ENCODE data around the gene NECTIN1. TPM values are rescaled to one million over a fixed set of nuclear protein-coding genes. Genes with fewer than 3 reads are reported as not detected.

NECTIN1 gene
- total and polyA plus RNA-seq, 2 donors (not counting 3 experiments of a cell fraction or from before 2014, with no cell fraction given) = 10.8 to 23.6 TPM

DNA sequence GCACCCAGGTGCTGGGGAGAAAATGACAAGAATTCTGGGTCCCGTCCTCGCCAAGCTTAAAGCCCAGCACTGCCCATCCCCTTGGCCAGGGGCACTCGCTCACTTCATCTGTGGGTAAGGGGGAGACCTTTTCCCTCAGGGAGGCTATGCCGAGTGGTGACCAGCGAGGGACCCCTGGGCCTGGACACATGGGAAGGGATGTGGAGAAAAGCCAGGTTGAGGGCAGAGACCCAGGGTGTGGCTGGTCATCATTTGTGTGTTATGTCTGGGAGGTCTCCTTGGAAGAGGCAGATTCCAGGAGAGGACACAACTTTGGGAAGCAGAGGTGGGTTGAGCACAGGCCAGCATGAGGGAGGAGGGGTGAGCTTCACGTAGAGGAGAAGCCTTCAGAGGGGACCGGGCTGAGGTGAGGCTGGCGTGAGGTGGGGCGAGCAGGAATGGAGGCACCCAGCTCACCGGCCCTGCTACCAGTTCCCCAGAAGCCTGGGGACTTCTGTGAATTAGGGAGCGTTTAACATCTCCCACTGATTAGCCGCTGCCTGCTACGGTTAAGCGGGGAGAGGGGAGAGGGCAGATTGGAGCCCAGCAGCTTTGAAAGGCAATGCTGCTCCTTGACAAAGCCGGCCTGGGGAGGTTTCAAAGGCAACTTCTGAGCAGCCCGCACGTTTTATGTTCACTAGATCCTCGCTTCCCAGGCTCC, 25.8 kb upstream of the NECTIN1 start:
- Histone ChIP-seq H3K4me3 (replicated peaks in 1 of 3; ENCODE audit: insufficient read depth in 1 of 3, low read depth in 1 of 3, low read length in 3 of 3) (no peak overlapping the region), H3K4me2 (ENCODE audit: insufficient read depth, low read length) (no peak overlapping the region), H3K79me2 (ENCODE audit: control insufficient read depth, insufficient read depth, low read length) (no peaks in the 10 kb centered on the region), H3K36me3 (ENCODE audit: control insufficient read depth in 2 of 2, extremely low read depth in 1 of 2, insufficient read depth in 2 of 2, low read length in 2 of 2) (no peaks in the 10 kb centered on the region), H3K9me3 (replicated peaks; ENCODE audit: control insufficient read depth, insufficient read depth, low read length) (no peaks in the 10 kb centered on the region), H2AFZ (ENCODE audit: low read depth, low read length) (no peak overlapping the region), H4K20me1 (replicated peaks; ENCODE audit: control insufficient read depth, extremely low read depth, insufficient read depth, low read length) (no peaks in the 10 kb centered on the region), H3K27ac (ENCODE audit: insufficient read depth, low read depth, low read length) (no peak overlapping the region), H3K9me1 (replicated peaks; ENCODE audit: control insufficient read depth, extremely low read depth, insufficient read depth, low read length) (no peaks in the 10 kb centered on the region), H3K4me1 (ENCODE audit: control insufficient read depth, extremely low read depth, insufficient read depth, low read length) (no peaks in the 10 kb centered on the region), H3K27me3 (ENCODE audit: control insufficient read depth in 2 of 2, insufficient read depth in 2 of 2, low read length in 2 of 2) (peaks cover 0 to 15% of the 10 kb centered on the region in 2 experiments), H3K9ac (replicated peaks; ENCODE audit: extremely low read depth, insufficient read depth, low read length) (no peak overlapping the region)
- ChIA-PET POLR2A (no interaction called here), CTCF (interaction anchor here (0.8 to 1.3 kb wide), 2 partner anchors 10 to 11 kb away, joined by 3 read pairs; no protein-coding TSS in a partner anchor)
- intact Hi-C loops (cut with micrococcal nuclease) (no loop called here), dilution Hi-C loops (cut with MboI; ENCODE audit: extremely low pct_ligation_motif_present, low sequenced_read_pairs) (no loop called here)
- DNase-seq (ENCODE audit: low read depth, low spot score) (no peak), FAIRE-seq (no peak)
- no TSS peak for BruUV-seq (replicated peaks)
- no peak for TF ChIP-seq GATA2 (IDR thresholded peaks at IDR 0.05; ENCODE audit: insufficient read depth, insufficient read length, low read depth, low read length)
- TF ChIP-seq, protein P1, sequence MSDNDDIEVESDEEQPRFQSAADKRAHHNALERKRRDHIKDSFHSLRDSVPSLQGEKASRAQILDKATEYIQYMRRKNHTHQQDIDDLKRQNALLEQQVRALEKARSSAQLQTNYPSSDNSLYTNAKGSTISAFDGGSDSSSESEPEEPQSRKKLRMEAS (IDR thresholded peaks at IDR 0.05; ENCODE audit: insufficient read depth, insufficient read length) = no peak
- TF ChIP-seq MYC (IDR thresholded peaks at IDR 0.05; ENCODE audit: low read depth, low read length) = no peak
- no peak for TF ChIP-seq EZH2 (IDR thresholded peaks at IDR 0.05; ENCODE audit: borderline replicate concordance, low read depth, low read length, severe bottlenecking)
- TF ChIP-seq JUN (IDR thresholded peaks at IDR 0.05; ENCODE audit: borderline replicate concordance, insufficient read depth, insufficient read length, low read depth) = no peak
- no peak for TF ChIP-seq CTCF (IDR thresholded peaks at IDR 0.05; ENCODE audit: extremely low read depth in 1 of 2, insufficient read depth in 1 of 2, low read depth in 1 of 2, low read length in 2 of 2)
- TF ChIP-seq POLR2A (IDR thresholded peaks at IDR 0.05; ENCODE audit: low read depth, low read length) = no peak
- no peak for TF ChIP-seq FOS (IDR thresholded peaks at IDR 0.05; ENCODE audit: borderline replicate concordance, insufficient read depth, low read length)
- no peak for TF ChIP-seq POLR2AphosphoS5 (IDR thresholded peaks at IDR 0.05; ENCODE audit: insufficient read depth, low read depth, low read length)

Data from endothelial cell of umbilical vein (primary cell).